Smooth muscle cell (in vitro differentiated cells): Measurements from ENCODE around the gene DUOXA2. TPM values are rescaled to one million over a fixed set of nuclear protein-coding genes. Genes with fewer than 3 reads are reported as not detected.

Source experiments
- DNase-seq: peaks from one replicate; lab custom pipeline; 2025; ENCODE audit not compliant: unreplicated experiment; lab: John Stamatoyannopoulos, UW
- H2AFZ ChIP-seq: fragments of 200-600 bp; sonication (generic); 2 replicates; pipeline ENCODE4 v1.6.0; 2016; ENCODE audit warnings: antibody characterized with exemption, low read depth, mild to moderate bottlenecking
- H3F3A ChIP-seq: fragments of 200-600 bp; sonication (generic); 2 replicates; pipeline ENCODE4 v1.6.0; 2017; ENCODE audit warnings: antibody characterized with exemption, low read depth
- H3K27ac ChIP-seq: fragments of 200-600 bp; sonication (generic); 2 replicates; pipeline ENCODE4 v1.5.1; 2016; ENCODE audit warnings: low read depth, mild to moderate bottlenecking
- H3K27me3 ChIP-seq: fragments of 200-600 bp; sonication (generic); 2 replicates; pipeline ENCODE4 v1.6.1; 2016; ENCODE audit warnings: low read depth, mild to moderate bottlenecking
- H3K36me3 ChIP-seq: fragments of 200-600 bp; sonication (generic); 2 replicates; pipeline ENCODE4 v1.5.1; 2016; ENCODE audit warnings: low read depth
- H3K4me1 ChIP-seq: fragments of 200-600 bp; sonication (generic); 2 replicates; pipeline ENCODE4 v1.5.1; 2016; ENCODE audit warnings: low read depth
- H3K4me2 ChIP-seq: fragments of 200-600 bp; sonication (generic); 2 replicates; pipeline ENCODE4 v1.6.0; 2016; ENCODE audit warnings: mild to moderate bottlenecking
- H3K4me3 ChIP-seq: fragments of 200-600 bp; sonication (generic); 2 replicates; pipeline ENCODE4 v1.5.1; 2016; ENCODE audit warnings: mild to moderate bottlenecking
- H3K79me2 ChIP-seq: fragments of 200-600 bp; sonication (generic); 2 replicates; pipeline ENCODE4 v1.6.0; 2016; ENCODE audit warnings: low read depth, mild to moderate bottlenecking
- H3K9ac ChIP-seq: fragments of 200-600 bp; sonication (generic); 2 replicates; pipeline ENCODE4 v1.6.0; 2016; ENCODE audit warnings: low read depth
- H3K9me3 ChIP-seq: fragments of 200-600 bp; sonication (generic); replicated peaks from 2 replicates; pipeline ENCODE4 v1.5.1; 2016; ENCODE audit warnings: low read depth
- H4K20me1 ChIP-seq: fragments of 200-600 bp; sonication (generic); 2 replicates; pipeline ENCODE4 v1.6.0; 2016; ENCODE audit warnings: low read depth
- CTCF ChIP-seq: fragments of 200-600 bp; sonication (generic); IDR thresholded peaks from 2 replicates; pipeline ENCODE4 v1.5.1; 2017; ENCODE audit warnings: borderline replicate concordance, mild to moderate bottlenecking, antibody characterized with exemption; ENCODE audit not compliant: insufficient read depth, poor library complexity, severe bottlenecking
- WGBS: methylation state at CpG from one replicate; pipeline ENCODE4 v1.1.7; 2016; ENCODE audit warnings: low lambda C conversion rate; 5-methylcytosine and 5-hydroxymethylcytosine counted together
- polyA plus RNA-seq: library from polyadenylated mRNA; unstranded; fragments of >200 nt; fragmentation: Nextera tagmentation; extraction: Ambion mirVana; gene quantifications from 2 replicates; pipeline ENCODE4 v1.2.1, GENCODE V29; 2016
- total RNA-seq: library from RNA; depleted of rRNA; stranded (reverse); fragments of >200 nt; gene quantifications from 2 replicates; pipeline ENCODE4 v1.2.3, GENCODE V29; 2014

The DUOXA2 gene
- total and polyA plus RNA-seq, 2 experiments from 2014 or later: not detected

- Histone ChIP-seq H3K4me3 (peak overlapping the region; percentile 69), H3K36me3 (no peaks in the 10 kb centered on the region), H3K4me2 (peak overlapping the region; percentile 96), H3K4me1 (peaks cover 10% of the 10 kb centered on the region), H3K79me2 (no peaks in the 10 kb centered on the region), H2AFZ (peak overlapping the region; percentile 81), H3K27ac (peak overlapping the region; percentile 95), H3K9me3 (no peaks in the 10 kb centered on the region), H3K27me3 (no peaks in the 10 kb centered on the region), H3K9ac (peak overlapping the region; percentile 93), H3F3A (peaks cover 11% of the 10 kb centered on the region), H4K20me1 (no peaks in the 10 kb centered on the region)
- WGBS: 0% methylated on average over 41 of the region's 79 CpGs
- peak; percentile 64 for DNase-seq
- TF ChIP-seq CTCF: peak; percentile 39
Measured at GRCh38 chr15:45166834-45167630, 52.9 kb downstream of the DUOXA2 start.

- peak overlapping the region; percentile 93 for H3K9ac ChIP-seq
- H3K36me3 ChIP-seq: no peaks in the 10 kb centered on the region
- peak overlapping the region; percentile 96 for H3K4me2 ChIP-seq
- no peak for DNase-seq
- H2AFZ ChIP-seq: no peak overlapping the region
- TF ChIP-seq CTCF: no peak
- H3K27me3 ChIP-seq: no peaks in the 10 kb centered on the region
- peaks cover 11% of the 10 kb centered on the region for H3F3A ChIP-seq
- peak overlapping the region; percentile 95 for H3K27ac ChIP-seq
- 85% methylated on average over 9 of the region's 9 CpGs for WGBS
- H3K4me3 ChIP-seq: peak overlapping the region; percentile 69
- peaks cover 6% of the 10 kb centered on the region for H3K4me1 ChIP-seq
- H4K20me1 ChIP-seq: no peaks in the 10 kb centered on the region
- no peaks in the 10 kb centered on the region for H3K79me2 ChIP-seq
- H3K9me3 ChIP-seq: no peaks in the 10 kb centered on the region
Measured at GRCh38 chr15:45167631-45168205, 53.6 kb downstream of the DUOXA2 start.

Other genes starting within 250 kb of the DUOXA2 start
- not detected in 2 replicates for gene TERB2, start 157.6 kb upstream of the DUOXA2 start, total RNA-seq
- not detected in 2 replicates for gene TERB2, start 157.6 kb upstream of the DUOXA2 start, polyA plus RNA-seq
- 13.1 and 26.8 TPM in 2 replicates for gene SORD, start 91.1 kb upstream of the DUOXA2 start, total RNA-seq
- gene SORD, start 91.1 kb upstream of the DUOXA2 start, polyA plus RNA-seq: 22.0 and 22.1 TPM in 2 replicates
- 0.36 and 1.4 TPM in 2 replicates for gene DUOX2, start 154 bp upstream of the DUOXA2 start, total RNA-seq
- gene DUOX2, start 154 bp upstream of the DUOXA2 start, polyA plus RNA-seq: 0.34 and 1.2 TPM in 2 replicates
- 6.0 and 7.6 TPM in 2 replicates for gene DUOXA1, start 15.6 kb downstream of the DUOXA2 start, total RNA-seq
- gene DUOXA1, start 15.6 kb downstream of the DUOXA2 start, polyA plus RNA-seq: 2.8 and 7.9 TPM in 2 replicates
- gene DUOX1, start 15.7 kb downstream of the DUOXA2 start, total RNA-seq: 3.5 and 4.4 TPM in 2 replicates
- gene DUOX1, start 15.7 kb downstream of the DUOXA2 start, polyA plus RNA-seq: 5.8 and 13.8 TPM in 2 replicates
- 11.7 and 41.3 TPM in 2 replicates for gene SHF, start 73.6 kb downstream of the DUOXA2 start, total RNA-seq
- 16.4 and 28.3 TPM in 2 replicates for gene SHF, start 73.6 kb downstream of the DUOXA2 start, polyA plus RNA-seq
- not detected in 2 replicates for gene SLC28A2, start 137.9 kb downstream of the DUOXA2 start, total RNA-seq
- gene SLC28A2, start 137.9 kb downstream of the DUOXA2 start, polyA plus RNA-seq: not detected in 2 replicates